HG03457 (cell line): ENCODE data around the gene PIWIL1.

Experiments
- ATAC-seq: cut with Tn5 transposase; IDR thresholded peaks from one replicate; pipeline ENCODE4 v1.9.1; 2021; ENCODE audit warnings: moderate number of reproducible peaks; ENCODE audit not compliant: unreplicated experiment

PIWIL1 gene

DNA sequence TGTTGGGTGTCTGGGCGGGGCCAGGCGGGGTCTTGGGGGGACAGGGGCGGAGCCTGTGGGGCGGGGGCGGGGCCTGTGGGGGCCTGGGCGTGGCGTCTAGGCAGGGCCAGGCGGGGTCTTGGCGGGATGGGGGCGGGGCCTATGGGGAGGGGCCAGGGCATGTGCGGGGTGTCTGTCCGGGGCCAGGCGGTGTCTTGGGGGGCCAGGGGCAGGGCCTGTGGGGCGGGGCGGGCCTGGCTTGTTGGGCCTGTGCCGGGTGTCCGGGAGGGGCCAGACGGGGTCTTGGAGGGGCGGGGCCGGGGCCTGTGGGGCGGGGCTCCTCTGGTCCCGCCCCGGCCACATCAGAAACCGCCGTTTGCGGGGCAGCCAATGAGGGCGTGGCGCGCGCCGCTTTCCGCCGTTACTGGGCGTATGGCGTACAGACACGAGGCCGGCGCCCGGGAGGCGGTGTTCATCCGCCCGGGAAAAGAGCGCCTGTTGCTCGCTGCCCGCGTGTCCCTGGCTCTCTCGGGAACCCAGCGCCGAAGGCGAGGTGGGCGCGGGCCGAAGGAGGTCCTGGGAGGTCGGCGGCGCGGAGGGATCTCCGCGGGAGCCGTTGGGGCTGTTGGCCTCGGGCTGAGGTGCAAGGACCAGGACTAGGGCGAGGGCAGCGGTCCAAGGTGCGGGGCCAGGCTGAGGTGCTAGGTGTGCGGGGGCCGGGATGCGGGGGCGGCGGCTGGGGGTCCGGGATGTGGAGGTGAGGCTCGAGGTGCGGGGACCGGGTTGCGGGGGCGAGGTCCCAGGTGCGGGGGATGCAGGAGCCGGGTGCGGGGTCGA lies at the start of gene PIWIL1:
TSS of gene PIWIL1 (plus strand) at position 400 of the 816 bp plus-strand sequence. CDS start 4,705 bp downstream, outside the sequence.
- ATAC-seq = no peak

DNA sequence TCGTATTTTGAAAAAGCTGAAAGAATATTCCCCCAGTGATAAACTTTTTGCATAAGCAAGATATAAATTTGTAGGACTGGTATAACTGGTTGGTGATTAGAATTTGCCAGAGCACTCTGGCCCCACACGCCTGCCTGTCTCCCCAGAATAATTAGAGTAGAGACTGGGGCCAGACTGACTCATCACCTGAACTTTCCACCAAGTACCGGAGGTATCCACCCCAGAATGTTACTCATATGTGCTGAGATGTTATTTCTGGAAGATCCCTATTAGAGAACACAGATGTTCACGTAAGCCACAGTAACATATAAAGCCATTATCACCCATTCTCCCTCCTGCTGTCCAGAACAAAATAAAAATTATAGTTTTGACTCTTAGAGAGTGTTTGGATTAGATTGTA lies 49.5 kb upstream of the PIWIL1 start:
- ATAC-seq = no peak

DNA sequence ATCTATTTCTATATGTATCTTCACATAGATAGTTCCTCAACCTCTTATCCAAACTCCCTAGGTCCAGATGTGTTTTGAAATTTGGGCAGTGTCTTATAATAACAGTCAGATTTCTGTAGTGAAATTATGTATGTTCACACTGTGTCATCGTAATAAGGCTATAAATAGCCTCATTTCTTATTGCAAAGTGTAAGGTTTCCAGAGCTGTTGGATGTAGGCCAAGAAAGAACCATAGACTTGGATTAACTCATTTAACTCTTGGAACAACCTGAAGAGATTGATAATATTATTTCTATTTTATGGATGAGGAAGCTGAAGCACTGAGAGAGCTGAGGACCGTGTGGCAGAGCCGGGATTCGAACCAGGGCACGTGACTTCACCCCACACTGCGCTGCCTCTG lies 49.0 kb upstream of the PIWIL1 start:
- no peak for ATAC-seq

DNA sequence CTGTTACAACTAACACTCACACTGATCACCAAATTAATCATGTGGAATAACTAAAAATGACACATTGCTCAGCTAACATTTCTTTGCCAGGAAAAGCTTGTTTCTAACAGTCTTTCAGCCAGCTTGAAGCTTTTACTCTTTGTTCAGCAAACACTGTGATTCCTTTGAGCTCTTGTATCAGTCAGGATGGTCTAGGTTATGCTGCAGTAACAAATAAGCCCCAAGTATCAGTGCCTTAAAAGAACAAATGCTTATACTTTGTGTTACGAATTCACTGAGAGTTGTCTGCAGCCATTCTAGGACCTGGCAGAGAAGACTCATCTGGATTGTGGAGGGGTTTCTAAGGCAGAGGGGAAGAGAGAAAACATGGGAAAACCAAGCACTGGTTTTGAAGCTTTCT lies 47.6 kb upstream of the PIWIL1 start:
- ATAC-seq = no peak

DNA sequence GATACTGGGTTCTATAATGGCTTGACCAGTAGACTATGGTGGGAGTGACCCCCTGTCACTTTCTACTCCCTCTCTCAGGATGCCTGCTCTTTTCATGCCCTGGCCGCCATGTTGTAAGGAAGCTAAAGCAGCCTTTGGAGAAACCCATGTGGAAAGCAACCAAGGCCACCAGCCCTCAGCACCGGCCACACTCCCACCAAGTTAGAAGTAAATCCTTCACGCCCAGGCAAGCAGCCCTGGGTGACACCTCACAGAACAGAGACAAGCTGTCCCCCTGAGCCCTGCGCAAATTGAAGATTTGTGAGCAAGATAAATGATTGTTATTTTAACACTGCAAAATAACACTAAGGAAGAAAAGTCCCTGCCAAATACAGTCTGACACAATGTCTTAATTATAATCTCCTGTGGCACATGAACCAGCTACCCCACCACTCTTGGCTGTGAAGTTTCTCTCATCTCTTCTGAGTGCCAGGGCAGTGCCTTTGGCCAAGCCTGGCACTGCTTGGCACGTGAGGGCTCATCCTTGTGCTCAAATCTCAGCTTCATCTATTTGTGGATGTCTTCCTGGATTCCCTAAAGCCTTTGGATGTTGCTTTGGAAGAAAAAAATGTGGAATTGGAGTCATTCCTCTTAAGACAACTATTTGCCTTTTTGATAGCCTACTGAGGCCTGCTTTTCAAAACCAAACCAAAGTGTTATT lies 39.2 kb upstream of the PIWIL1 start:
- no peak for ATAC-seq

DNA sequence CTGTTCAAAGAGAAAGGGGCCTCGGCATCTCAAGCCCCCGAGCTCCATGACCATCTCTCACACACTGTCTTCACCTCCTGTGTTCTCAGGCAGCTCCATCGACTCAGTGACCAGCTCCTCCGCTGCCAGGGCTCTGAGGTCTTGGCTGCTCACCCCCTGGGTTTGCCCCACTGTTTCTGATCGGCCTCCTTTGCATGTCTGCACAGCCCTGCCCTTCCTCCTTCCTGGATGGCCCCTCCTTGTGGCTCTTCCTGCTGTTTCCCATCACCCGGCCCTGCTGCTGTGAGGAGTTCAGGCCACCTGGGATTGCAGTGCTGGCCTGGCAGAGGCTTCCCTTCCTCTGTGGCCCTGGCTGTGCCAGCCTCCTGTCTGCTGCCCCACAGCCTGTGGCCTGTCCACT lies 38.1 kb upstream of the PIWIL1 start:
- no peak for ATAC-seq

DNA sequence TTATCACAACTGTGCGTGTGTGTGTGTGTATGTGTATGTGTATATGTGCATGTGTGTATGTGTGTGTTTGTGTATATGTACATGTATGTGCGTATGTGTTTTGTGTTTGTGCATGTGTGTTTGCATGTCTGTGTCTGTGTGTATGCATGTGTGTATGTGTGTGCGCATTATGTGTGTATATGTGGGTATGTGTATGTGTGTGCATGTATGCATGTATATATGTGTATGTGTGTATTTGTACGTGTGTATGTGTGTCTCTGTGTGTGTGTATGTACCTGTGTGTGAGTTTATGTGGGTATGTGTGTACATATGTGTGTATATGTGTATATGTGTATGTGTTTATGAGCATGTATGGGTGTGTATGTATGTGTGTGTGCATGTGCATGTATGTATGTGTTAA lies 37.6 kb upstream of the PIWIL1 start:
- no peak for ATAC-seq

DNA sequence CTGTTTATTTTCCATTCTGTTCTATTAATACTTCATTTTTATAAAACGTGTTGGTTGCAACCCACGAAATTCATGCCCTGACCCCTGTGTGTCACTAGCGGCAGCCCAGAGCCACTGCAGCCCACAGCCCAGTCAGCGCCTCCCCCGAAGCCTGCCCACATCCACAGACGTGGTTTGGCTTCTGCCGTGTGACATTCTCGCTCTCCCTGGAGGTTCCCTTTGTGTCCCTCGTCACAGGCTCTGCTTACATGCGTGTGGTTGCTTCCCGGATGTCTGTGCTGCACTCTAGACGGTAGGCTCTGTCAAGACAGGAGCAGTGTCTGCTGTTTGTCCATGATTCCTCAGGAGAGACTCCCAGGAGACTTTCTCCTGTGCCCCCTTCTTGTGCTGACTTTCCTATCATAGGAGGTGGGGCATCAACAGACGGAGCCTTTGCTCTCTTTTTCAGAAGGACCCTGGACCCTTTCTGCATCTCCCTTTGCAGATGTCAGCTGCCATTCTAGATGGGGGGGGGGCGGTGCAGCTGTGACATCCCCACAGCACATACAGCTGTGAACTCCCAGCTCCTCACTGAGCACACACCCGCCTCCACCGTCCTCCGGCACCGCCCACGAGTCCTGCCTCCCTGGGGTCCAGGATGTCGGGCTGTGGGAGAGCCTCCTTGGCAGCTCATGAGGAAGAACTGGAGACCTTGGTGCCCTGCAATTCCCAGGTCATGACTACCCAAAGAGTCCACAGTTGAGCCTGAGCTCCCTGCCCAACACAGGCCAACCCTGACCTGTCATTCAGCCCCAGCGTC lies 36.8 kb upstream of the PIWIL1 start:
- no peak for ATAC-seq

DNA sequence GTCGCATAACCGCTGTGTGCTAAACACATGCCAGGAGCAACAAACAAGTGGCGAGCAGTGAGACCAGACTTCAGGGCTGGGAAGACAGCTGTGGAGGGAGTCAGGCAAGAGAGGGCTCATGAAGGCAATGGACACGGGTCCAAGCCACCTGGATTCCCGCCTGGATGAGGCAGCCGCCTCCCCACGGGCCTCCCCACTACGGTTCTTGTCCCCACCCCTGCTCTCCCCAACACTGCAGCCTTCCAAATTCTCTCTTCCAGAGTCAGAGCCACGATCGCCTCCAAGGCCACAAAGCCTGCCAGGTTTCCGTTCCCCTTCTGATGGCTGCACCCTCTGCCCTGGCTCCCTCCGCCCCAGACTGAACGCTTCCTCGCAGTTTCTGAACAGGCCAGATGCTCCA lies 36.1 kb upstream of the PIWIL1 start:
- no peak for ATAC-seq

DNA sequence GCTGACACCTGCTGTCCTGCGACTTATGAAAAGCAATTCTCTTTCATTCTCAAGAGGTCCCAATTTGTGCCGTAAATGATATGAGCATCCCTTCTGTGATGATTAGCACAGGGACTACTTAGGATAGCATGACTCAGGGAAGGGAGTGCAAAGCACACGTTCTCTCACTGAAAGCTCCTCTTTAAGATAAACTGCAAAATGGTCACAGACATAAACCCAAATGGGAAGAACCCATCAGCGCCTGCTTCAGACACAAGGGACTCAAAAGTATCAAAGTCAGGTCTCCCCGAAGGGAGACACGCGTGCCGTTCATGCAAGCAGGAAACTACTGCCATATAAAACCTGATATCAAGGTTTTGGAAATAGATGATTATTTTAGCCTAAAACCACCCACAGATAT lies 33.9 kb upstream of the PIWIL1 start:
- ATAC-seq = no peak

DNA sequence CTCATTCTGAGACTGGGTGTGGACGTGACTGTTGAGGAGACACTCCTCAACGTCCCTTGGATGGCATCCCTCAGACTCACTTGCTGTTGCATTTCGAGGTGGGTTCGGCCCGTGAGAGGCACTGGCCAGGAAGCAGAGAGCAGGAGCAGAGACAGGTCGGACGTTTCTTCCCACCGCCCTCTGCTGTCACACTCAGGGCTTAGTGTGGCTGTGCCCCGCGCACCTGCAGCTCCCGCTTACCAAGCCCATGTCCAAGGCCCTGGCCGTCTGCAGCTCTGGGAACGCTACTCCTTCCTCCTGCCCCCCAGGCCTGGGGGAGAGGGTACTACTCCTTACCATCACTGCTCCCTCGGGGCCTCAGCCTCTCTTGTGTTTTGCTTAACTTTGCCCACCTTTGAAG lies 29.8 kb upstream of the PIWIL1 start:
- ATAC-seq = no peak

DNA sequence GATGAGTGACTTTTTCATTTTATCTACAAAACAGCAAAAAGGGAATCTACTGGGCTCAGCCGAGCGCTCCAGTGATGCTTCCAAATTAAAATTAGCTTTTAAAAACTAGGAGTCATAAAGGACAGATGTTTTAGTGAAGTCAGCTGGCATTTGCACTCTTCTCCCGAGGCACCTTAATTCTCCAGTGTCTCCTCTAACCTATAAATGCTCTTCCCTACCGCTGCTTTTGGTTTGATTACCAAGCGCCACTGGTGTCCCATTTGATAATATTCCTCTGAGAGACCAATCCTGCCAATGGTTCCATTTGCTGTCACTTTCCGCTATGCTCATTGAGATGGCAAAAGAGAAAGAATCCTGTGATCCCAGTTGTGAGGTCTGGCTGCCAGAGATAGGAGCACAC lies 29.3 kb upstream of the PIWIL1 start:
- no peak for ATAC-seq

DNA sequence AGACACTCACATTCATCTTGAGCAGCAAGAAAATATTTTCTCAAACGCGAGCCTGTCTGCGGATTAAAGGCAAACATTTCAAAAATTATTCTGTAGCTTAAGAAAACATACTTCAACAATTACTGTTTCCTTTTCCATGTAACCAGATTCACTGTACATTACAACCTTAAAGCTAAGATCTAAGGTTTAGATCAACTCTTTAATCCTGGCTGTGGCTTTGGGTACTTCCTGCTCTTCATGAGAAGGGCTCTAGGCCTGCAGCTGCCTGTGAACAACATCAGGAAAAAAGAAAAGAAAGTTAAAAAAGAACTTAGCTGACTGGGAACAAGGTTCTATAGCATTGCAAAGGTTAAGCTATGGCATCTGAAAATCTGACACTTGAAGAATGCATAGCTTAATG lies 21.4 kb upstream of the PIWIL1 start:
- ATAC-seq = no peak

DNA sequence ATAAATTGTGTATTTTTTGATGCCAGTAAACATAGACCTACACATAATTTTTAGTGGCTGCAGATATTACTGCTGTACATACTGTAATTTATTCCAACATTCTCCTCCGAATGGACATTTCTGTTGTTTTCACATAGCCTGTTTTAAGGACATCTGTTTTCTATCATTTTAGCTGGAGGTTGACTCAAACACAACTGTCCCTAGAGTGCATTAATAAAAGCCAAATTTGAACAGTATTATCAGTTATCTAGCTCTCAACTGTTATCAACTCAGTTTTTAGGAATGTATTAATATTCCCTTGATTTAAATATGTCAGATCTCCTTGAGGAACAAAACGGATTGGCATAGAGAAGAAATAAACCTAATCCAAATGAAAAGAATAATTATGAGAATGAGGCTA lies 17.2 kb upstream of the PIWIL1 start:
- no peak for ATAC-seq

DNA sequence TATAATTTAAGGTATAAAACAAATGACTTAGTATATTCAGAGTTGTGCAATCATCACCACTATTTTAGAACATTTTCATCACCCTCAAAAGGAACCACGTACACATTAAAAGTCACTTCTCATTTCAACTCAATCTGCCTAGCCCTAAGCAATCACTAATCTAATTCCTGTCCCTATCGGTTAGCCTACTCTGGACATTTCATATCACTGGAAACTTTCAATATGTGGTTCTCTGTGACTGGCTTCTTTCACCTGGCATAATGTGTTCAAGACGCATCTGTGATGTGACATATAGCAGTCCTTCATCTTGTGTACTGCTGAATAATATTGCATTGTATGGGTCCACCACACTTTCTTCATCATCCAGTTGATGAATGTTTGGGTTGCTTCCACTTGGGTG lies 15.4 kb upstream of the PIWIL1 start:
- no peak for ATAC-seq

DNA sequence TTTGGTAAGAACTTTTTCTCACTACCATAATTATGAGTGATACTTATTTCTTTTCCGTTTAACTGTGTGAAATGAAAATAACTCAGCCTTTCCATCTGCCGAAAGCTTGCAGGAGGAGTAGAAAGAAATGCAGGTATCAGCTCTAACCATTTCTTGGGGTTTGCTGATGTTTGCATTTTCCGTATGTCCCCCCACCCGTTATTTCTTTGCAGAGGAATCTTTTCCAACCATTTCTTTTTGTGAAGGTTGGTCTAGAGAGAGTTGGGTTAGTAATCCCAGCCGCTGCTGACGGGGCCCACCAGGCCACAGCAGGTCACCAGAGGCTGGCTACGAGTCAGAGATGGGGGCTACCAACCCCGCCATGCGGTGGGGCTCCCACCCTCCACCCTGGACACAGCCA lies 7.0 kb upstream of the PIWIL1 start:
- ATAC-seq = no peak

DNA sequence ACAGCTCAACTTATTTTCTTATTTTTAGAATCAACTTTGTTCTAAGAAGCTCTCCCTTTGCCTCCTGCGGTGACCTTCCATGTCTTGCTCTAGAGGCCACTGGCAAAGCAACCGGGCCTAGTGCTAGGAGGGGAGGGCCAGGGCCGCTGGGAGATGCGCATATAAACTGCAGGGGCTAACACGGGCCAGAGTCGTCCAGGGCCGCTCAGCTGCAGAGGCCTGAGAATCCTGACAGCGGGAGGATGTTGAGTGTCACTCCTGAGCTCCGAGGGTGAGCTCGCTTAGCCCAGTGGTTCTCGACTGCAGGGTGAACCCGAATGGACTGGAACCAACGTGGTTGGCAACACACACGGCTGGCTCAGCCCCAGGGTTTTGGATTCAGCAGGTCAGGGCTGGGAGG lies 6.5 kb upstream of the PIWIL1 start:
- no peak for ATAC-seq

DNA sequence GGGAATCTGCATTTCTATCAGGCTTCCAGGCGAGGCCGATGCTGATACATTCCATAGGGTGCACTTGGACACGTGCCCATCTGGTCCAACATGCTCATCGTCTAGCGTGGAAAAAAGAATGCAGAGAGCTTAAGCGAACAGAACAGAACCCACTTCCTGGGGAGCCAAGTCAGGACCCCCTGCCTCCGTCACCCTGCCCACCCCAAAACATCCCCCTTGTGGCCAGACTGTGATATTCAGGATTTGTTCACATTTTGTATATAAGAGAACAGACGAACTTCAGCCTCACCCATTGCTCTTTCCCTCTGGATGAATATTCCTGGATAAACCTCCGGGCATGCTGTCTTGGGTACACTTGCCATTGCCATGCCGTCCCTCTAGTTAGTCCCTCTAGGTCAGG lies 4.3 kb upstream of the PIWIL1 start:
- no peak for ATAC-seq

DNA sequence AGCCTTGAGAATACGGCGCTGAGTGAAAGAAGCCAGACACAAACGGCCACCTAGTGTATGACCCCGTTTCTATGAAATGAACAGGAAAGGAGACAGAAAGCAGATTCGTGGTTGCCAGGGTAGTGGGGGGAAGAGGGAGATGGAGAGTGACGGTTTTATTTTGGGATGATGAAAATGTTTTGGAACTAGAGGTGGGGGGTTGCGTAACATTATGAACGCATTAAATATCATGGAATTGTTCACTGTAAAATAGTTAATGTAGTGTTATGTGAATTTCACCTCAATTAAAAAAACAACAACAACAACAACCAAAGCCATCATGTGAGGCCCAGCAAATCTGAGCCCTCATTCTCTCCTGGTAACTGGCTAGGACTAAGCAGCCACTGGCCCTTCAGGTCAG lies 3.3 kb upstream of the PIWIL1 start:
- no peak for ATAC-seq

DNA sequence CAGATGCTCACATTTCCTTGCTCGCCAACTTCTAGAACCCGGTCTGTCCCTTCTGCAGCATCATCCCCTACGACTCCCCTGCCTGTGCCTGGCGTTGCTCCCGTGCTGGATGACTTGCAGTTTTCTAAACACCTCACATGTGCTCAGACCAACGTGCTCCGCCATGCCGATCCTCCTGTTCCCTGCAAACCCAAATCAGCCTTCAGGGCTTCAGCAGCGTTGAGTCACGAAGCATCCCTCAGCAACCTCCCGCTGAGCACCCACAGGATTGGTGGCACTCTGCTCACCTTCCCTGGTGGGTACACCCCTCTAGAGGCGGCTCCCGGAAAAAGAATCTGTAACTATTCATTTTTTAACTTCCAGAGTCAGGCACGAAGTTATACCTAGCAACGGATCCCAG lies 2.8 kb upstream of the PIWIL1 start:
- no peak for ATAC-seq

DNA sequence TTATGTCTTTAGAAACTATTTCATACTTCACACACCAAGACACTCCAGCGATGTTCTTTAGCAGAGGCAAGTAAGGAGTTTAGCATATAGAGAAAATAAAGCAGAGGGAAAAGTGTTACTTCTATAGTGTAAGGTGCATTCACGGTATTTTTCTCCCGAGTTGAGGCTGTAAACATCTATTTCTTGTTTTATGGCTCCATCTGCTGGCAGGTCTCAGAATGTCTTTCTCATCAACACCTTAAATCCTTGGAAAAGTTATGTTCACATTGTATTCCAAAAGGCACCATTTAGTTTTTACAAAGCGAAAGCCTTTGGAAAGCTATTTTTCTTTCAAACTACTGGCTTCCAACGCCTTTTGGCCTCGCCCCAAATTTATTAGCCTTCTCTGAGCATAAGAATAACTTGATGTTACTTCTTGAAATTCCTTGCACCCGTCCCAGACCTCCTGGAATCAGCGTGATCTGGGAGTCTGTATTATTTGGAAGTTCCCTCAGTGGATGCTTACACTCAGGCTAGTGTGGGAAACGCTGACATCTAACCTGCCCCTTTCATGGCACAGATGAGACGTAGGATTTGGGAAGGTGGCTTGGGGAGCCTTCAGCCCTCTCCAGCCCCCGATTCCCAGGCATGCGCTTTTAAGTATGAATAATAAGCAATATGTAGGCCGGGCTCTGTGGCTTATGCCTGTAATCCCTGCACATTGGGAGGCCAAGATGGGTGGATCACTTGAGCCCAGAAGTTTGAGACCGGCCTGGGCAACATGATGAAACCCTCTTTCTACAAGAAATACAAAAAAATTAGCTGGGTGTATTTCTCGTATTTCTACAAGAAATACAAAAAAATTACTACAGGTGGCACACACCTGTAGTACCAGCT lies 1.9 kb upstream of the PIWIL1 start:
- ATAC-seq = no peak
